Esophagus squamous epithelium (tissue), 5 donors: ENCODE data around the gene KLF4. TPM values are rescaled to one million over a fixed set of nuclear protein-coding genes. Genes with fewer than 3 reads are reported as not detected.

Experiments
- DNase-seq: peaks from one replicate; lab custom pipeline; 2025; lab: John Stamatoyannopoulos, UW
- H3K27ac ChIP-seq, 4 donors: fragments of 200-600 bp; sonication (generic); one replicate each; pipeline ENCODE4 v1.5.1; 2016 to 2019; ENCODE audit warnings: mild to moderate bottlenecking in 1 of 4
- H3K27me3 ChIP-seq, 4 donors: fragments of 200-600 bp; sonication (generic); 1 replicate in 3 of 4; 2 replicates in 1 of 4; pipeline versions ENCODE4 v1.5.1 to v1.6.0; 2017 to 2021; ENCODE audit warnings: antibody characterized with exemption in 1 of 4
- H3K36me3 ChIP-seq, 3 donors: fragments of 200-600 bp; sonication (generic); one replicate each; pipeline ENCODE4 v1.5.1; 2016 to 2019
- H3K4me1 ChIP-seq, 3 donors: fragments of 200-600 bp; sonication (generic); one replicate each; pipeline ENCODE4 v1.5.1; 2017 to 2019
- H3K4me3 ChIP-seq, 4 donors: fragments of 200-600 bp; sonication (generic); 1 replicate in 3 of 4; 2 replicates in 1 of 4; pipeline ENCODE4 v1.5.1; 2016 to 2019; ENCODE audit warnings: mild to moderate bottlenecking in 2 of 4, moderate library complexity in 1 of 4
- H3K9me3 ChIP-seq, 3 donors: fragments of 200-600 bp; sonication (generic); one replicate each; pipeline ENCODE4 v1.5.1; 2016 to 2019
- CTCF ChIP-seq, 6 experiments: fragments of 450-650 bp in 4 of 6; fragments of 200-600 bp in 2 of 6; sonication (generic) in 2 of 6; IDR thresholded peaks; one replicate each; pipeline ENCODE4 v1.5.1; 2016 to 2019; ENCODE audit warnings: antibody characterized with exemption in 6 of 6, mild to moderate bottlenecking in 4 of 6, moderate library complexity in 4 of 6
- POLR2A ChIP-seq, 4 donors: fragments of 450-650 bp; IDR thresholded peaks; one replicate each; pipeline ENCODE4 v1.6.1; 2017; ENCODE audit warnings: antibody characterized with exemption in 4 of 4, mild to moderate bottlenecking in 4 of 4, moderate library complexity in 3 of 4
- WGBS, 2 donors: methylation state at CpG; one replicate each; pipeline ENCODE4 v1.1.5; 2018; 5-methylcytosine and 5-hydroxymethylcytosine counted together
- intact Hi-C: fragments of 100-400 bp; cut with DNase I; formaldehyde crosslinking; loops from one replicate; pipeline ENCODE4 v1.15.0; 2022
- total RNA-seq, 4 donors: library from RNA; depleted of rRNA; stranded (reverse); fragments of >200 nt; gene quantifications; one replicate each; pipeline ENCODE4 v1.1.0, GENCODE V29; 2016
- donor health status: DM: yes; HTN: yes; CAD: no.

KLF4 gene
- total RNA-seq, 4 donors from 2014 or later: 72.0 to 157 (median 106) TPM

DNA sequence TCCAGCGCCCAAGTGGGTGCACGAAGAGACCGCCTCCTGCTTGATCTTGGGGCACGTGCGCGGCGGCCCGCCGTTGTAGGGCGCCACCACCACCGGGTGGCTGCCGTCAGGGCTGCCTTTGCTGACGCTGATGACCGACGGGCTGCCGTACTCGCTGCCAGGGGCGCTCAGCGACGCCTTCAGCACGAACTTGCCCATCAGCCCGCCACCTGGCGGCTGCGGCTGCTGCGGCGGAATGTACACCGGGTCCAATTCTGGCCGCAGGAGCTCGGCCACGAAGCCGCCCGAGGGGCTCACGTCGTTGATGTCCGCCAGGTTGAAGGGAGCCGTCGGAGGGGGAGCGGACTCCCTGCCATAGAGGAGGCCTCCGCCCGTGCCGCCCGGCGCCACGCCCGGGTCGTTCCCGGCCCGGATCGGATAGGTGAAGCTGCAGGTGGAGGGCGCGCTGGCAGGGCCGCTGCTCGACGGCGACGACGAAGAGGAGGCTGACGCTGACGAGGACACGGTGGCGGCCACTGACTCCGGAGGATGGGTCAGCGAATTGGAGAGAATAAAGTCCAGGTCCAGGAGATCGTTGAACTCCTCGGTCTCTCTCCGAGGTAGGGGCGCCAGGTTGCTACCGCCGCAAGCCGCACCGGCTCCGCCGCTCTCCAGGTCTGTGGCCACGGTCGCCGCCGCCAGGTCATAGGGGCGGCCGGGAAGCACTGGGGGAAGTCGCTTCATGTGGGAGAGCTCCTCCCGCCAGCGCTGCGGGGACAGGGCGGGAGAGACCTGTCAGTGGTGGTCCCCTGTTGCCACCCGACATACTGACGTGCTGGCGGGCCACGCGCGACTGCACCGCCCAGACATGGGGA, 1.8 kb downstream of the KLF4 start:
- peaks cover 0 to 46% (median 24%) of the 10 kb centered on the region in 3 donors for H3K36me3 ChIP-seq

GRCh38 chr9:107486674-107487520, 2.7 kb downstream of the KLF4 start:
- Histone ChIP-seq H3K4me3 (peak overlapping the region; percentile 78 to 98 (median 90)), H3K4me1 (peaks cover 7 to 75% (median 18%) of the 10 kb centered on the region in 3 donors), H3K9me3 (no peaks in the 10 kb centered on the region), H3K36me3 (peaks cover 0 to 49% (median 24%) of the 10 kb centered on the region in 3 donors), H3K27ac (peak overlapping the region; percentile 98 to 99 (median 98)), H3K27me3 (peaks cover 0 to 18% (median 0%) of the 10 kb centered on the region in 4 donors)
- DNase-seq: no peak
- 43 to 48% methylated on average over 7 to 10 of the region's 31 CpGs for whole genome bisulfite sequencing, 2 donors
- intact Hi-C loops: loop anchor here (5.0 to 10.0 kb wide), 2 partner anchors 150 to 788 kb away; no protein-coding TSS in a partner anchor
- TF ChIP-seq CTCF (IDR thresholded peaks at IDR 0.05): no peak
- no peak for TF ChIP-seq POLR2A (IDR thresholded peaks at IDR 0.05)

More for the DNA sequence above, 1.8 kb downstream of the KLF4 start:
- Histone ChIP-seq H3K27ac (peak overlapping the region; percentile 98 to 99 (median 98)), H3K4me1 (peaks cover 7 to 75% (median 20%) of the 10 kb centered on the region in 3 donors), H3K4me3 (peak overlapping the region; percentile 78 to 98 (median 90)), H3K9me3 (no peaks in the 10 kb centered on the region), H3K27me3 (peaks cover 0 to 18% (median 0%) of the 10 kb centered on the region in 4 donors)
- TF ChIP-seq POLR2A (IDR thresholded peaks at IDR 0.05): peak in 1 of 4 donors; percentile 6
- TF ChIP-seq CTCF (IDR thresholded peaks at IDR 0.05): peak in 5 of 6 experiments; percentile 55 to 81 (median 66)
- 2% methylated on average over 13 of the region's 91 CpGs; no CpG with 5 or more reads in 1 of the 2 donors for WGBS, 2 donors
- intact Hi-C loops: loop anchor here (5.0 to 10.0 kb wide), 2 partner anchors 150 to 787 kb away; no protein-coding TSS in a partner anchor
- no peak for DNase-seq

DNA sequence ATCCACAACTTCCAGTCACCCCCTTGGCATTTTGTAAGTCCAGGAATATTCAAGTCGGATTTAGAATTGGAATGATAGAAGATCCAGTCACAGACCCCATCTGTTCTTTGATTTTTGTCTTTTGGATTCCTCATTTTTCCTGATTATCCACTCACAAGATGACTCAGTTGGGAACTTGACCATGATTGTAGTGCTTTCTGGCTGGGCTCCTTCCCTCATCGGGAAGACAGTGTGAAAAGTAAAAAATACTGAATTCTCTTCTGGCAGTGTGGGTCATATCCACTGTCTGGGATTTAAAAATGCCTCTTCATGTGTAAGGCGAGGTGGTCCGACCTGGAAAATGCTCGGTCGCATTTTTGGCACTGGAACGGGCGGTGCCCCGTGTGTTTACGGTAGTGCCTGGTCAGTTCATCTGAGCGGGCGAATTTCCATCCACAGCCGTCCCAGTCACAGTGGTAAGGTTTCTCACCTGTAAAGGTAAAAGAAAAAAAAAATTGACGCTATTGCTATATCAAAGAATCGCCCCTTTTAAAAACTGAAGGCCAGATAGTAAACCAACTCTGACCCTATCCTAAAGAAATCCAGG, 4.0 kb downstream of the KLF4 start:
- TF ChIP-seq CTCF (IDR thresholded peaks at IDR 0.05): no peak
- TF ChIP-seq POLR2A (IDR thresholded peaks at IDR 0.05): no peak
- Histone ChIP-seq H3K9me3 (no peaks in the 10 kb centered on the region), H3K27me3 (peaks cover 0 to 18% (median 0%) of the 10 kb centered on the region in 4 donors), H3K4me3 (peak overlapping the region; percentile 78 to 98 (median 90)), H3K36me3 (peaks cover 0 to 49% (median 24%) of the 10 kb centered on the region in 3 donors), H3K27ac (peak overlapping the region; percentile 76 to 99 (median 98)), H3K4me1 (peaks cover 10 to 75% (median 11%) of the 10 kb centered on the region in 3 donors)
- intact Hi-C loops: loop anchor here (5.0 to 10.0 kb wide), 2 partner anchors 152 to 789 kb away; no protein-coding TSS in a partner anchor
- no peak for DNase-seq
- 40 to 45% methylated on average over 11 to 15 of the region's 15 CpGs for WGBS, 2 donors

DNA sequence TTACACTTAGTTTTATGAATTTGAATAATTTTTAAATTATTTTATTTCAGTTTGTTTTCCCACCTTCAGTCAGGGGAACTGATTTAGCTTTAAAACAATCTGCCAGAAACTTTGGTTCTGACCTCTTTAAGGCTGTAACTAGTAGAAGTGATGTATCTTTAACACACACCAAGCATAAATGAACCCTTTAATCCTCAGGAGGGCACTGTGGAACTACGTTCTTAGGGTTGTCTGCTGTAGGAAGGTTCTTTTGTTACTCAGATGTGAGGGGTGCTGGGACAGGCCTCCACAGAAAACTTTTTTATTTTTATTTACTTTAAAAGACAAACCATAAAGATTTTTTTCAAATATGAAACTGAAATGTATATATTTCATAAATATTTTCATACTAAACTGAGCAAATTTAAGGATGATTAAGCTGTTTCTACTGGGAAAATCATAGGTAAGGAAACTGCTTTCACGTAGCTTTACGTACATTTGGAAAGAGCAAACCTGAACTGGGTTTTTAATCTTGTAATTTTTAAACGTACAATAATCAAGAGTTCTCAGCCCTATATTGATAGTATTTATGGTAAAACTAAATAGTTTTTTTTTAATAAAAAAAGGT, 5.3 kb downstream of the KLF4 start:
- H3K4me1 ChIP-seq: peaks cover 6 to 81% (median 11%) of the 10 kb centered on the region in 3 donors
- intact Hi-C loops: loop anchor here (10.0 kb wide), 1 partner anchor 791 kb away; no protein-coding TSS in a partner anchor

More for the DNA sequence above, 5.3 kb downstream of the KLF4 start:
- H3K27me3 ChIP-seq: peaks cover 0 to 18% (median 0%) of the 10 kb centered on the region in 4 donors
- peaks cover 0 to 49% (median 24%) of the 10 kb centered on the region in 3 donors for H3K36me3 ChIP-seq
- H3K4me3 ChIP-seq: peak overlapping the region in 3 of 4 donors; percentile 78 to 98 (median 89)
- no peaks in the 10 kb centered on the region for H3K9me3 ChIP-seq
- H3K27ac ChIP-seq: peak overlapping the region in 3 of 4 donors; percentile 98 to 99 (median 98)
- TF ChIP-seq CTCF (IDR thresholded peaks at IDR 0.05): peak in 5 of 6 experiments; percentile 32 to 66 (median 54)
- no peak for TF ChIP-seq POLR2A (IDR thresholded peaks at IDR 0.05)
- 27 to 29% methylated on average over 4 of the region's 4 CpGs for WGBS, 2 donors
- DNase-seq: no peak
